SK-N-SH treated with all-trans-retinoic acid at 6 μM for 48 hours (cell line): ENCODE data around the gene OXCT1.

Experiments
- BACH2 ChIP-seq: fragments of 250-450 bp; sonication (Bioruptor Pico); IDR thresholded peaks from 2 replicates; pipeline ENCODE4 v1.9.0; 2021; ENCODE audit warnings: mild to moderate bottlenecking, borderline replicate concordance
- TF ChIP-seq, protein P1 (sequence below): fragments of 250-450 bp; sonication (Bioruptor Pico); IDR thresholded peaks from 2 replicates; pipeline ENCODE4 v1.8.0; 2020; ENCODE audit warnings: mild to moderate bottlenecking, moderate library complexity, borderline replicate concordance

DNA sequence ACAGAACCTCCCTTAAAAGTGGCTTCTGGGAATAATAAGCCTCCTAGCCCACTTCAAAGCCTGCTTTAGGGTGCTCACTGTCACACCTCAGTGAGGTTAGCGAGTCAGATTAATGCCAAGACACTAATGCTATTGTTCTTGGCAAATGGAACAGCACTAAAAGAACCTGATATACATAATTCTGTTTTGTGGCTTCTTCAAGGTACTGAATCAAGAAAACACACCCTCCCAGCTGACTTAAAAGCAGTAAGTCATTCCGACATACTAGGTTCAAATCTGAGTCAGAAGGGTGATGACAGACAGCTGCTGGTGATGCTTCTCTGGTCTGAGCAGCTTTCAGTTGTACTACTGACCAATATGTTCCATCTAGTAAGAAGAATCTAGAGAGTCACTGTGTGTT lies 121.6 kb downstream of the OXCT1 start:
- TF ChIP-seq, protein P1, sequence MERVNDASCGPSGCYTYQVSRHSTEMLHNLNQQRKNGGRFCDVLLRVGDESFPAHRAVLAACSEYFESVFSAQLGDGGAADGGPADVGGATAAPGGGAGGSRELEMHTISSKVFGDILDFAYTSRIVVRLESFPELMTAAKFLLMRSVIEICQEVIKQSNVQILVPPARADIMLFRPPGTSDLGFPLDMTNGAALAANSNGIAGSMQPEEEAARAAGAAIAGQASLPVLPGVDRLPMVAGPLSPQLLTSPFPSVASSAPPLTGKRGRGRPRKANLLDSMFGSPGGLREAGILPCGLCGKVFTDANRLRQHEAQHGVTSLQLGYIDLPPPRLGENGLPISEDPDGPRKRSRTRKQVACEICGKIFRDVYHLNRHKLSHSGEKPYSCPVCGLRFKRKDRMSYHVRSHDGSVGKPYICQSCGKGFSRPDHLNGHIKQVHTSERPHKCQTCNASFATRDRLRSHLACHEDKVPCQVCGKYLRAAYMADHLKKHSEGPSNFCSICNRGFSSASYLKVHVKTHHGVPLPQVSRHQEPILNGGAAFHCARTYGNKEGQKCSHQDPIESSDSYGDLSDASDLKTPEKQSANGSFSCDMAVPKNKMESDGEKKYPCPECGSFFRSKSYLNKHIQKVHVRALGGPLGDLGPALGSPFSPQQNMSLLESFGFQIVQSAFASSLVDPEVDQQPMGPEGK (CRISPR knock-in tag): no peak
- TF ChIP-seq BACH2 (CRISPR knock-in tag): no peak
